Urothelium cell line (cell line): ENCODE measurements around the gene COA6.
"Not testable (repeated sequence)": the region's sequence is repeated elsewhere in the genome, so short reads cannot be mapped to it uniquely, and the experiment has no call there.

Source experiments
- DNase-seq: peaks from one replicate; pipeline ENCODE4 v3.0.0; 2011; ENCODE audit warnings: low spot score, mixed read lengths
- FAIRE-seq: peaks from 2 replicates; lab custom pipeline; 2011; peaks lifted over from hg19 to GRCh38; lab: Jason Lieb, UNC

The COA6 gene, protein sequence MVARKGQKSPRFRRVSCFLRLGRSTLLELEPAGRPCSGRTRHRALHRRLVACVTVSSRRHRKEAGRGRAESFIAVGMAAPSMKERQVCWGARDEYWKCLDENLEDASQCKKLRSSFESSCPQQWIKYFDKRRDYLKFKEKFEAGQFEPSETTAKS

DNA sequence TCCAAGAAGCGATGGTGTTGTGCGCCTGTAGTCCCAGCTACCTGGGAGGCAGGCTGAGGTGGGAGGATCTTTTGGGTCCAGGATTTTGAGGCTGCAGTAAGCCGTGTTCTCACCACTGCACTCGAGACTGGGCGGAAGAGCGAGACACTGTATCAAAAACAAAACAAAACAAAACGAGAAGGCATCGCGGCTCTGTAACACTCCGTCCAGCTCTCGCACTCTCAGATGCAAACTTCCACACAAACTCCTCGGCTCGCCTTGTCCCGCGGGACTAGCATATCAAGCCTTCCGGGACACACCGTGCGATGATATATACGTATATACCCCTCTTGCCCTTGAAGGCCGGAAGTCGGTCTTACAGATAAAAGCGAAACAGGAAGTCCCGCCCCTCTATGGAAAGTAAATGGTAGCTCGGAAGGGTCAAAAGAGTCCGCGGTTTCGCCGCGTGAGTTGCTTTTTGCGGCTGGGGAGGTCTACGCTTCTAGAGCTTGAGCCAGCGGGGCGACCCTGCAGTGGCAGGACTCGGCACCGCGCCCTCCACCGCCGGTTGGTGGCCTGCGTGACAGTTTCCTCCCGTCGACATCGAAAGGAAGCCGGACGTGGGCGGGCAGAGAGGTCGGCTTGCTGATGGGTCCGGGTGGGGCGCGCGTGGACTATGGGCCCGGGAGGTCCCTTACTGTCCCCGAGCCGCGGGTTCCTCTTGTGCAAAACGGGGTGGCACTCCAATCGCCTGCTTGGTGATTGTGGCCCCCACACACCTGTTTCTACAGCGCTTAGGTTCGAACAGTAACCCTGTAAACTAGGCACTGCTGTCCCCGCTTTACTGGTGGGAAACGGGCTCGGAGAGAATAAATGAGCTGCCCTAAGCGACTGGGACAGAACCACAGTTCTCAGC, at the start of gene COA6:
Gene COA6, plus strand, starts transcription at position 393 of the 895 bp plus-strand sequence. Its CDS starts 11 bp downstream, at position 404.
- FAIRE-seq (no peak), DNase-seq (peak; percentile 87)

DNA sequence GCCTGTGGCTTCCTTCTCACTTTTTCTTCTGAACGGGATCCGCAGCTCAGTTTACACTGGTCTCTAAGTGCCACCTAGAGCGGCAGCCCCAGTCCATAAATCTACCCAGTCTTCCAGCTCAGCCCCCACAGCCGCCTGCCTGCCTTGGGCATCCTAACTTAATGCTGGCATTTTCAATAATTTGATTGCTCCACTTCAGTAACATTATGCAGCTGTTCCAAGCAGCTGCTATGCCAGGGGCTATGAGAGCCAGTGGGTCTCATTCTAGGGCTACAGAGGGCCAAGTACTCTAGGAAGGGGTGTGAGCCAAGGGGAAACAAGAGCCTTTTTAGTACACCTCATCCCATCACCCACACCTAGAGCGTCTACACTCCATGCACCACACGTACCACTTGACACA, 48.4 kb upstream of the COA6 start:
- no peak for DNase-seq
- FAIRE-seq: no peak

DNA sequence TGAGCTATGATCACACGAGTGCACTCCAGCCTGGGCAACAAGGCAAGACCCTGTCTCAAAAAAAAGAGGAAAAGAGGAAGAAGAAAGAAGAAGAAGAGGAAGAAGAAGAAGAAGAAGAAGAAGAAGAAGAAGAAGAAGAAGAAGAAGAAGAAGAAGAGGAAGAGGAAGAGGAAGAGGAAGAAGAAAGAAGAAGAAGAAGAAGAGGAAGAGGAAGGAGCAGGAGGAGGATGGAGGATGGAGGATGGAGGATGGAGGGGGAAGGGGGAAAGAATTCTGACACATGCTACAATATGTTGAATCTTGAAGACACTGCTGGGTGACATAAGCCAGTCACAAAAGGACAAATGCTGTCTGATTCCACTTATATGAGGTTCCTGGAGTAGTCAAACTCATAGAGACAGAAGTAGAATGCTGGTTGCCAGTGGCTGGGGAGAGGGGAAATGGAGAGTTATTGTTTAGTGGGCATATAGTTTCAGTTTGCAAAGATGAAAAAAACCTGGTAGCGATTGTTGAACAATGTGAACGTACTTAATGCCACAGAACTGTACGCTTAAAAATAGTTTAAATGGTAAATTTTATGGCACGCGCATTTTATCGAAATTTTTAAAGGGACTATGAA, 47.3 kb upstream of the COA6 start:
- DNase-seq (no peak), FAIRE-seq (no peak)

DNA sequence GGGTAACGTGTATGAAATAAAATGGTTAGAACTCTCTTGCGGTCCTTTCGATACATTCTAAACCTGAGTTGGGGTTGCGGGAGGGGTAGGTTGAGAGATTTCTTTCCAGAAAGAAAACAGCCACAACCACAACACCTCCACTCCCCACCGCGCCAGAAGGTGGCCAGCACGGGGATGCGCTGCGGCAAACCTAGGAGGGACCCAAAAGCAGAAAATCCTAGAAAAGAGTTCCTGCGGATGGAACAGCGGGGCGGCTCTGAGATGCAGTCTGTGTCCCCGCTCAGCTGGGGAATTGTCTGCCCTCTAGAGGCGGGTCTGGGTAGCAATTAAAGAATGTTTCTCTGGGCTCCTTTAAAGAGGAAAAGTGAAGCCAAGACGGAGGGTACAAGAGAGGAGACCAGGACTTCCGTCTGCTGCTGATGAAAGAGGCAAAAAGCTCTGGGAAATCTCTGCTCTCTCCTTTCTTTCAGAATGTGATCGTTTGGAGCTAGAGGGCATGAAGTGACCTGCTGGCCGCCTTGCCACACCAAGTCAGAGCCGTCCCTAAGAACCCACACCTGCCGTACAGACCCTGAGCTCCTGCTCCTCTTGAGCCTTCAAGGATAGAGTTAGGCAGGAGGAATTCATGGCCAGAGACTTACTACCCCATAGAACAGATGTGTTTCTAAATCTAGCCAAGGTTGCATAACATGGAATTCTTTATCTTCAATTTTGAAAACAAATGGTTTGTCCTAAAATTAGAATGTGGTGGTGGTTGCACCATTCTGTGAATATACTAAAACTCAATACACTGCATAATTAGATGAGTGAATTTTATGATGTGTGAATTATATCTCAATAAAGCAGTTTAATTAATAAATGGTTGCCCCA, 46.5 kb upstream of the COA6 start:
- no peak for FAIRE-seq
- DNase-seq: peak; percentile 80

DNA sequence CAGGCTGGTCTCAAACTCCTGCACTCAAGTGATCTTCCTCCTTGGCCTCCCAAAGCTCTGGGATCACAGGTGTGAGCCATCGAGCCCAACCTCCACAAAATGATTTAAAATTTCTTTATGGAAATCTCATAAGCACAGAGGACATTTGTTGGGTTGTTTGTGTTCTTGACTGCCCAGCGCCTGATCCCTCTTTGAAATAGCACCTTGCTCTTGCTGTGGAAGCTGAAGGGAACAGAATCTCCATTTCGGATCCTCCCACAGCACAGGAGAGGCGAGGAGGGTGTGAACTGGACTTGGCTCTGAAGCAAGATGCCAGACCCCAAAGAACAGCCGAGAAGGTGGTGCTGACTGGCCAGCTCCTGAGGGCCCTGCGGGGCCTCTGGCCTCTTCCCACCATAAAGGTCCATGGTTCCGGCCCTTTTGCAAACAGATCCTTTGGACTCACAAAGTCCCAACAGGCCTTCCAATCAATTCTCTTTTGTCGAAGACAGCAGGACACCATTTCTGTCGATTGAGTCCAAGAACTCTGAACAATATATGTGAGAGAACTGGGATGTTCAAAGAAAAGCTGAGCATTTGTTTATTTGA, 45.6 kb upstream of the COA6 start:
- FAIRE-seq (no peak), DNase-seq (no peak)

DNA sequence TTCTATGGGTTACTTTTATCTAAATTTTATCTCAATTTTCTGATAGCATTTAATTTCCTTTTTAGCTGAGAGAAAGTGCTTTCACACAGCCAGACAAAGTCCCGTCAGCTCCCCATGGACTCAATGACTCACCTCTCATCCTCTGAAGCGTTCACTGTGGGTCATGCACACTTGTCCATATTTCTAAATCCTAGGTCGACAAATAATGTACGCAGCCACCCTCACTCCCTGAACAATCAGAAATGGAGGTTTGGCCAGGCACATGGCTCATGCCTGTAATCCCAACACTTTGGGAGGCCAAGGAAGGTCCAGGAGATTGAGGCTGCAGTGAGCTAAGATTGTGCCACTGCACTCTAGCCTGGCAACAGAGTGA, 42.4 kb upstream of the COA6 start:
- no peak for FAIRE-seq
- DNase-seq: no peak

DNA sequence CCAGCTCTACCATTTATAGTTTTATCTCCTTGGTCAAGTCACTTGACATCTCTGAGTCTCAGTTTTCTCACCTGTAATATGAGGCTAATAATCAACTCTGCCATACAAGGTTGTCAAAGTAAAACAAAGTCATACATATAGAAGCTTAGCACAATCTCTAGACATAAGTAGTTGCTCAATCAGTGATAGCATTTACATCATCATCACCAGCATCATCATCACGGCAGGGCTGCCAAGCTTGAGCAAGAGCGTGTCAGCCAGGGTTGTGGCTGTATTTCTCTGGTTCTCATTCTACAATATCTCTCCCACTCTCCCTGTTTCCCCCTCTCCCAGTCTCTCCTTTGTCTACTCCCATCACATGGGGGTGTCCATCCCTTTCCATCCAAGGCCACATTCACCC, 41.7 kb upstream of the COA6 start:
- DNase-seq (no peak), FAIRE-seq (no peak)

DNA sequence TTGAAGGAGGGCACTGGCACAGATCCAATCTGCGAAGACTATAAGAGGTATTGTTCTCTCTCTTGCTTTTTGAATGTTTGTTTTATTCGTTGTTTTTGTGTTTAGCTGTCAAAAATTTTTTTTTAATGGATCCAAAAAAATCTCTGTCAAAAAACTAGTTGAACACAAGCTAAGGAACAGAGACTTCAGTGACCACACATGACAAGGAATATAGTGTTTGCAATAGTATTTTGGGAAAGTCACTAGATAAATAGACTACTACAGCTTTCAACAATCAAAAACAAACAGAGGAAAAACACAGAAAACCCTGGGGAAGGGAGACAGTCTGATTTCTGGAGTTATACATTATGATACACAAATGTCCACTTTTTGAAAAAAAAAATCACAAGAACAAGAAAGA, 36.9 kb upstream of the COA6 start:
- FAIRE-seq (no peak), DNase-seq (no peak)

DNA sequence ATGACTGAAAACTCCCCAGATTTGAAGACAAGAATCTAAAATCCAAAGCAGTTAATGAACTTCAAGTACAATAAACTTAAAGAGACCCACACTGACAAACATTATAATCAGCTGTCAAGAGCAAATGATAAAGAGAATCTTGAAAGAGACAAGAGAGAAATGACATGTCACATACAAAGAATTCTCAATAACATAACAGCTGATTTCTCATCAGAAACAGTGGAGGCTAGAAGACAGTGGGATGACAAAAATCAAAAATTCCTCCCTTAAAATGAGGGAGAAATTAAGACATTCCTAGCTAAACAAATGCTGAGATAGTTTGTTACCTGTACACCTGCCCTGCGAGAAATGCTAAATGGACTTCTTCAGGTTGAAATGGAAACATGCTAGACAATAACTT, 36.0 kb upstream of the COA6 start:
- no peak for DNase-seq
- no peak for FAIRE-seq

DNA sequence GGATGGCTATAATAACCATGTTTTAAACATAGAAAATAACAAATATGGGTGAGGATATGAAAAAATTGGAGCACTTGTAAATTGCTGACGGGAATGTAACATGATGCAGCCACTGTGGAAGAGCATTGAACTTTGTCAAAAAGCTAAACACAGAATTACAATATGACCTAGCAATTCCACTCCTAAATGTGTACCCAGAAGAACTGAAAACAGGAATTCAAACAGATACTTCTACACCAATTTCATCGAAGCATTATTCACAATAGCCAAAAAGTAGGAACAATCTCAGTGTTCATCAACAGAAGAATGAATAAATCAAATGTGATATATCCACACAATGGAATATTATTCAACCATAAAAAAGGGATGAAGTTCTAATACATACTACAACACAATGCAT, 32.7 kb upstream of the COA6 start:
- no peak for DNase-seq
- no peak for FAIRE-seq

DNA sequence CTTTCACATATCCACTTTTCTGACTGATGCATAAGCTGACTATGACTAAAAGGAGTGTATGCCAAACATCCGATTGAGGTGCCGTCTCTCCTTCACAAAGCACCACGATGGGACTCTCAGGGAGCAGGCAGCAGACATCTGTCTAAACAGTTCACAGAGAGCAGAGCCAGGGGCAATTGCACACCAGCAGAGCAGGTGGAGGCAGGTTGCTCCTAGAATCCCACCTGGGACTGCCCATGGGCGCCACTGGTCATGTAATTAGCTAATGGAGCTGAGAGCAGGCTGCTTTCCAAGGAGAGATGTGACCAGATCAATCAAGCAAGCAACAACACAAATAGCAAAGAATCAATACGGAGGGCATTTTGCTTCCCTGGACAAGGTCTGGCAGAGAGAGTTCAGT, 30.5 kb upstream of the COA6 start:
- FAIRE-seq (no peak), DNase-seq (no peak)

DNA sequence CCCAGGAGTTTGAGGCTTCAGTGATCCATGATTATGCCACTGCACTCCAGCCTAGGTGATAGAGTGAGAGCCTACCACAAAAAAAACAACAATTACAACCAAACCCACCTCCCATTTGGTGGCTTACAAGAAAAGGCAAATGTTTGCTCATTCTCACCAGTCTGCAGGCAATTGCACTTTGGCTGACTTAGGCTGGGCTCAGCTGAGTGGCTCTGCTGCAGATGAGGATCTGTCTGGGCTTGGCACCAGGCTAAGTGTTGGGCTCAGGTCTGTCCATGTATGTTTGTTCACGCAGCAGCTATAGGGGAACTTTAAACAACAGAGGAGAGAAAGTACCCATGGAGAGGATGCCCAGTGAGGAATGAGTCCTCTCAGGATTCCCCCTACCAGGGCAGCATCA, 28.0 kb upstream of the COA6 start:
- DNase-seq (no peak), FAIRE-seq (no peak)

DNA sequence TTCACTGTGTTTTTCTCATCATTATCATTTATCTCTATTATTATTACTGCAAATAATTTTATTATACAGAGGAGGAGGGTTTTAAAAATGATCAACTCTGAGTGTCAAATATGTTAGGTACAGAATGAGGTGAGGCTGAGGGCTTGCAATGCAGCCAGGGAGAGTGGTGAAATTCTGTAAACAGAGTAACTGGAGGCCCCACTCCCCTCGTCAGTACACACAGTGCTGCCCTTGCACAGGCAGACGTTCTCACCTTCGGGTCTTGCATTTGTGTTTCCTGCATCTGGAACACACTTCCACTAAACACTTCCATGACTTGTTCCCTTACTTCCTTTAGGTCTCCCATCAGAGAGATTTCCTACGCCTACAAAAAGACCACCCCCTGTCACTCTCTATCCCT, 24.3 kb upstream of the COA6 start:
- FAIRE-seq (no peak), DNase-seq (no peak)

DNA sequence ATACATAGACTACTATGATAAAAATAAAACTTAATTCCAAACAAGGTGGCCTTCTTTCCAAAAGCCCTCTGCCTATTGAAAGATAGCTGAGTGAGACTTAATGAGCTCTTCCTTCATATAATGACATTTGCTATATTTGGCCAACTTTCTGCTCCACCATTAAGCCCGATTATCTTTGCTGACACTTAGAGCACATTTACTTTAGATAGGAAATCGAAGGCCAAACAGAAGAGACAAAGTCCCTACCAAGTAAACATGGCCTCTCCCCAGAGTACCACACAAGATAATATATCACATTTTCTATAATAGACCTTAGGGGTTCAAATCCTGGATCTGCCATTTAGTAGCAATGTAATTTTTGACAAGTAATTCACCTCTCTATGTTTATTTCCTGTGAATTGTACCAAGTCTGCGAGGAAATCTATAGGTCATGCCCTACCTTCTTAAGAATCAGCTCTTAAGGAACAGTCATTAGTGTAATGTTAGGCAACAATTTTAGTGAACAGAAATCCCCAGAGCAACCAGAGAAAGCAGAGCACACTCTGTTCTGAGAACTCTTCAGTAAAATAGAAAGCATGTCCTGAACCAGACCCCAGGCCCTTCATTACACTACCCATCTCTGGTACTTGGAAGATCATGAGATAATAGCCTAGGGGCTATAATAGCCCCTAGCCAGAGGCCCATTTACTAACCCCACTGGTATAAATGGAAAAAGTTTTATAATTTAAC, 17.3 kb upstream of the COA6 start:
- DNase-seq (no peak), FAIRE-seq (no peak)

DNA sequence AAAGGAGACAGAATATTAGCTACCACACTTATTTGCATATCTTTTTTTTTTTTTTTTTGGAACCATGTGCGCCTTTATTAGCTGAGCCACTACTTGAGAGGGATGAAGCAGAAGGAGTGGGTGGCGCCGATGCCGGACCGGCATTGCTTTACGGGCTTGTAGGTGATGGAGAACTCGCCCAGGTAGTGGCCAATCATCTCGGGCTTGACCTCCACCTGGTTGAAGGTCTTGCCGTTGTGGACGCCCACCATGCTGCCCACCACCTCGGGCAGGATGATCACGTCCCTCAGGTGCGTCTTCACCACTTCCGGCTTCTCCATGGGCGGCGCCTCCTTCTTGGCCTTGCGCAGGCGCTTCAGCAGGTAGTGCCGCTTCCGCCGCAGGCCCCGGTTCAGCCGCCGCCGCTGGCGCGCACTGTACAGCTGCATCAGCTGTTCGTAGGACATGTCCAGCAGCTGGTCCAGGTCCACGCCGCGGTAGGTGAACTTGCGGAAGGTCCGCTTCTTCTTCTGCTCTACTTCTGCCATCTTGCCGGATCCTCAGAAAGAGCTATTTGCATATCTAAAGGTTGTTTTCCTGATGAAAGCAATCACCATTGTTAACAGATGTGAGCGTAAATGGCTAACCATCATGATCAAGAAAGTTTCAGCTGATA, 16.5 kb upstream of the COA6 start:
- peak; percentile 26 for DNase-seq
- FAIRE-seq: not testable (repeated sequence)

DNA sequence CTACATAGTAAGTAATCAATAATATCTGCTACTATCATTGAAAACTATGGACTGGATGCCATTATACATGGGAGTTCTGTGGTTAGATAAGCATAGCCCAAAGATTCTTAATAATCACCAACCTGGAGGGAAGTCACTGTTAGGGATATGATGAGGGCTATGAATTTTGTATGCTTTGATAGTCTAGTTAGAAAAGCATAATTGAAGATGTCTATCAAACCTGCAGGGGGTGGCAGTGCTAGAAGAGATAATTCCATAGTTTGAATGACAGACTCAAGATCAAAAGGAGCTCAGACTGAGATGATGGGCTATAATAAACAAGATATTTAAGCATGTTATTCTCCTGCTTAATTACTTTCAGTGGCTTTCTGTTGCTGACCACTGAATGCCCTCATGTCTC, 15.4 kb upstream of the COA6 start:
- FAIRE-seq (no peak), DNase-seq (no peak)

DNA sequence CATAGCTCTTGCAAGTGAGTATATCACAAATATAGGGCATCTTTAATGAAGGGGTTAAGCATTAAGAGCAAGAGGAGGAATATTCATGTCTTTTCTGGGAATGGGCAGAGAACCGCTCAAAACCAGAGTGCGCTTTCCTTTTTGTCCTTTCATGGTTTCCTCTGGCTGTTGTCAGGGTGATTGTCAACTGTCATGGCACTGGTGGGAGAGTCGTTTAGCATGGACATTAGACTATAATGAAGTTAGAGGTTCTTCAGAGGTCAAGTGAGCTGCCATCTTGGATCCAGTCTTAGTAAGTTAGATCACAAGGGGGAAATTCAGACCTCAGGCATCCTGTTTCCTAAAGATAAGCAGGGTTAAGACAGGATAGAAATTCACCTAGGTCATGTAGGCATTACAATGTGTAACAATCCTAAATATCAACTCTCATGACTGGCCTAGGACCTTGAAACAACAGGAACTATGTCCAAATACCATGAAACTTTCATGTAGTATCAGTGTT, 12.1 kb upstream of the COA6 start:
- FAIRE-seq (no peak), DNase-seq (no peak)

DNA sequence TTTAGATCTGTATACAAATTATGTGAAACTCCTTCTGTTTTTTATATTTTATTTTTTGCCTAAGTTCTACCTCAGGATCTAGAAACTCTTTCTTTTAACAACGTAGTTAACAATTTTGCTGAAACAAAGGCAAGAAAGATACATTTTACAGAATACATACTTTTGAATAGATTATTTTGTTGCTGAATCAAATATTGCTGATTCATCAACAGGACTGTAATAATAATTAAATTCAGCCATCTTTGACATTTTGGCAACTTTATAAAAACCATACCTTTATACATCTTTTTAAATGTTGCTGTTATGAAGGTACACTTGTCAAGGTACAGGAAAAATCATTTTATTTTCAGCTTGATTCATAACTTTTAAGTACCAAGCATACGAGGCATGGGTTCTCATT, 10.7 kb upstream of the COA6 start:
- FAIRE-seq (no peak), DNase-seq (no peak)

DNA sequence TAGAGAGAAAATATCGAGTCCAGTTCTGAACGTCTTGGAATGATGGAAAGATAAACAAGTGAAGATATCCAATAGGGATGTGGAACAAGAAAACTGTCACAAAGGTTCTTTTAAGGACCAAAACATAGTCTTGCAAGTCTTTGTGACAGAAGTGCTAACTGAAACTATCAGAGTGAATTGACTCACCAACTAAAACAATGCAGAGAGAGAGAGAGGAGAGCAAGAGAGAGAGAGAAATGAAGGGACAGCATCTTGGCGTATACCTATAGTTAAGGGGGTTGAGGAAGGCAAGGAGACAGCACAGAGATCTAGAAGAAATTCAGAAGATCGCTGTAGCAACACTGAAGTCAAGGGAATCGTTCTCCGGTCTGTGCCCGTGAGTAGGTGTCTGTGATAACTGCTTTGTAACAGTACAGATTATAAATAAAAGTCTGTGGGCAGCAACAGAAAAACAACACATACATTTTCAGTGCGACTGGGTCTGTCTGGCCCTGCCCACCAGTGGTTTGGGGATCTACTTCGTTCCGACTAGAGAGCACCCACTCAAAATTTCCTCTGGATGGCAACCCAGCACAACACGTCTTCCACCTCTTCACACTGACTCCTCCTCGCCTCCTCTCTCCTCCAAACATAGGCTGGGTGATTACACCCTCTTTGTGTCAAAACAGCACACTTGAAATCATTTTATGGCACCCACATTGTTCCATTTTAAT, 4.8 kb upstream of the COA6 start:
- DNase-seq: no peak
- FAIRE-seq: no peak
